Endodermal cell (in vitro differentiated cells): Measurements from ENCODE around the gene BBC3. TPM values are rescaled to one million over a fixed set of nuclear protein-coding genes. Genes with fewer than 3 reads are reported as not detected.
A peak's percentile ranks its signal among the peaks of the same experiment; 100 is the strongest.

Experiments used
- DNase-seq: peaks from one replicate; pipeline ENCODE4 v3.0.0-alpha.2; 2017
- H3K27ac ChIP-seq: 2 replicates; pipeline ENCODE4 v1.5.1; 2013; ENCODE audit warnings: mild to moderate bottlenecking, low read depth, low read length, moderate library complexity
- H3K27me3 ChIP-seq: 2 replicates; pipeline ENCODE4 v1.6.1; 2013; ENCODE audit warnings: mild to moderate bottlenecking, low read length, moderate library complexity; ENCODE audit not compliant: insufficient read depth, control insufficient read depth, poor library complexity, severe bottlenecking
- H3K36me3 ChIP-seq: 2 replicates; pipeline ENCODE4 v1.7.0; 2013; ENCODE audit warnings: mild to moderate bottlenecking, low read length, moderate library complexity; ENCODE audit not compliant: control insufficient read depth, insufficient read depth
- H3K4me1 ChIP-seq: one replicate; pipeline ENCODE4 v1.7.0; 2013; ENCODE audit warnings: low read length; ENCODE audit not compliant: control insufficient read depth, insufficient read depth
- H3K4me3 ChIP-seq: 2 replicates; pipeline ENCODE4 v1.5.1; 2013; ENCODE audit warnings: mild to moderate bottlenecking, low read length, moderate library complexity
- H3K9ac ChIP-seq: 2 replicates; pipeline ENCODE4 v1.6.1; 2013; ENCODE audit warnings: mild to moderate bottlenecking, low read length, moderate library complexity; ENCODE audit not compliant: poor library complexity, severe bottlenecking; ENCODE audit errors: extremely low read depth
- H3K9me3 ChIP-seq: 2 replicates; pipeline ENCODE4 v1.6.1; 2013; ENCODE audit warnings: mild to moderate bottlenecking, low read length, moderate library complexity; ENCODE audit not compliant: control insufficient read depth
- H3K27ac Mint-ChIP-seq: 2 replicates; pipeline ENCODE4 v1.8.0; 2020; ENCODE audit warnings: mixed read lengths
- H3K27me3 Mint-ChIP-seq: 2 replicates; pipeline ENCODE4 v1.8.0; 2021; ENCODE audit warnings: mild to moderate bottlenecking, mixed read lengths; ENCODE audit not compliant: insufficient read depth
- H3K36me3 Mint-ChIP-seq: 2 replicates; pipeline ENCODE4 v1.8.0; 2020; ENCODE audit warnings: low read depth, mixed read lengths
- H3K4me1 Mint-ChIP-seq: 2 replicates; pipeline ENCODE4 v1.8.0; 2020; ENCODE audit warnings: mixed read lengths
- H3K4me3 Mint-ChIP-seq: 2 replicates; pipeline ENCODE4 v1.8.0; 2020; ENCODE audit warnings: mild to moderate bottlenecking, moderate library complexity, mixed read lengths
- H3K9me3 Mint-ChIP-seq: 2 replicates; pipeline ENCODE4 v1.8.0; 2020; ENCODE audit warnings: mild to moderate bottlenecking, mixed read lengths
- WGBS, 2 experiments: methylation state at CpG; one replicate each; pipeline versions ENCODE4 v1.1.5 to v1.1.7; 2013; ENCODE audit warnings: missing lambda C conversion rate in 2 of 2, mixed read lengths in 1 of 2; ENCODE audit not compliant: insufficient coverage in 1 of 2, insufficient read length in 1 of 2; 5-methylcytosine and 5-hydroxymethylcytosine counted together
- microRNA-seq: library from miRNA; unstranded; fragments of <30 nt; microRNA quantifications from one replicate; pipeline ENCODE4 v1.2.0, GENCODE V29; 2020; ENCODE audit warnings: borderline microRNAs expressed
- total RNA-seq, 2 donors: library from RNA; stranded (reverse); fragmentation: NEBNext Ultra II Directional in 1 of 2; extraction: Animal tissue kit (Norgen Biotek cat#: 25700) in 1 of 2; gene quantifications; 2 replicates in 1 of 2; 3 replicates in 1 of 2; pipeline ENCODE4 v1.2.1, GENCODE V29; 2021
- TF ChIP-seq, protein P1 (sequence below): fragments of 200-600 bp; sonication (generic); conservative IDR thresholded peaks from 2 replicates; pipeline ENCODE4 v1.5.0; 2021; ENCODE audit warnings: antibody characterized with exemption, mild to moderate bottlenecking

BBC3 gene
- total RNA-seq, 2 donors from 2014 or later, result 8.8 to 13.4 TPM

DNA sequence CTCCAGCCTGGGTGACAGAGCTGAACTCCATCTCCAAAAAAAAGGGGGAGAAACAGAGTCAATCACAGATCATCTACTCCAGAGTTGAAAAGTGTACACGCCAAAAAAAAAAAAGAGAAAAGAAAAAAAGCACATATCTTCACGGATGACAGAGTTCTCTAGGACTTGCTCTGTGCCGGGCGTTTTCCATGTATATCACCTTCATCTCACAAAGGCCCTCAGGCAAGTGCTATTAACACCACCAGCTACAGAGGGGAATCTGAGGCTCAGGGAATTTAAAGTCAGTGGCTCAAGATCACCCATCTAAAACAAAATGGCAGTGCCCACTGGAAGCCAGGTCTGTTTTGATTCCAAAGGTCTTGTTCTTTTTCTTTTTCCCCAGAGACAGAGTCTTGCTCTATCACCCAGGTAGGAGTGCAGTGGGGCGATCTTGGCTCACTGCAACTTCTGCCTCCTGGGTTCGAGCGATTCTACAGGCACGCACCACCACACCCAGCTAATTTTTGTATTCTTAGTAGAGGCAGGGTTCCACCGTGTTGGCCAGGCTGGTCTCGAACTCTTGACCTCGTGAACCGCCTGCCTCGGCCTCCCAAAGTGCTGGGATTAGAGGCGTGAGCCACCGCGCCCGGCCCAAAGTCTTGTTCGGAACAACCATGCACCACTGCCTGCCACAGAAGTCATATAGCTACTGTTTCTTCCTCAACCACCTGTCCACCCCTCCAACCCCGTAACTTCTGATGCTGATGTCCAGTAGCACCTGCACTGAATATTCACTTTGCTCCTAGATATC is 58.1 kb downstream of the BBC3 start:
- 92 to 97% methylated on average over 16 to 19 of the region's 19 CpGs for WGBS, 2 experiments
- peaks cover 81% of the 10 kb centered on the region for H3K36me3 ChIP-seq
- no peaks in the 10 kb centered on the region for H3K27me3 ChIP-seq
- no peaks in the 10 kb centered on the region for H3K9me3 Mint-ChIP-seq
- no peaks in the 10 kb centered on the region for H3K4me1 ChIP-seq
- H3K27ac Mint-ChIP-seq, result peak overlapping the region; percentile 37
- no peak overlapping the region for H3K27ac ChIP-seq
- DNase-seq, result no peak
- no peaks in the 10 kb centered on the region for H3K27me3 Mint-ChIP-seq
- peaks cover 73% of the 10 kb centered on the region for H3K36me3 Mint-ChIP-seq
- no peak overlapping the region for H3K4me3 Mint-ChIP-seq
- no peaks in the 10 kb centered on the region for H3K9me3 ChIP-seq
- H3K9ac ChIP-seq, result no peak overlapping the region
- no peaks in the 10 kb centered on the region for H3K4me1 Mint-ChIP-seq
- H3K4me3 ChIP-seq, result no peak overlapping the region
- TF ChIP-seq, protein P1, sequence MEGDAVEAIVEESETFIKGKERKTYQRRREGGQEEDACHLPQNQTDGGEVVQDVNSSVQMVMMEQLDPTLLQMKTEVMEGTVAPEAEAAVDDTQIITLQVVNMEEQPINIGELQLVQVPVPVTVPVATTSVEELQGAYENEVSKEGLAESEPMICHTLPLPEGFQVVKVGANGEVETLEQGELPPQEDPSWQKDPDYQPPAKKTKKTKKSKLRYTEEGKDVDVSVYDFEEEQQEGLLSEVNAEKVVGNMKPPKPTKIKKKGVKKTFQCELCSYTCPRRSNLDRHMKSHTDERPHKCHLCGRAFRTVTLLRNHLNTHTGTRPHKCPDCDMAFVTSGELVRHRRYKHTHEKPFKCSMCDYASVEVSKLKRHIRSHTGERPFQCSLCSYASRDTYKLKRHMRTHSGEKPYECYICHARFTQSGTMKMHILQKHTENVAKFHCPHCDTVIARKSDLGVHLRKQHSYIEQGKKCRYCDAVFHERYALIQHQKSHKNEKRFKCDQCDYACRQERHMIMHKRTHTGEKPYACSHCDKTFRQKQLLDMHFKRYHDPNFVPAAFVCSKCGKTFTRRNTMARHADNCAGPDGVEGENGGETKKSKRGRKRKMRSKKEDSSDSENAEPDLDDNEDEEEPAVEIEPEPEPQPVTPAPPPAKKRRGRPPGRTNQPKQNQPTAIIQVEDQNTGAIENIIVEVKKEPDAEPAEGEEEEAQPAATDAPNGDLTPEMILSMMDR, result no peak

Small RNAs within 50 kb of the gene (microRNA-seq; reads per million reads assigned to microRNA genes)
- gene MIR3190, result not detected
- not detected for gene MIR3191

Other genes with a start within 250 kb of the BBC3 start
- gene NPAS1, start 211.4 kb downstream of the BBC3 start, total RNA-seq, result 1 to 10 TPM; 6.9 to 8.7 TPM
- gene TMEM160, start 182.6 kb downstream of the BBC3 start, total RNA-seq, result 10 to 100 TPM; 61.8 to 69.5 TPM
- 10 to 100 TPM; 64.9 to 82.5 TPM for gene ZC3H4, start 117.4 kb downstream of the BBC3 start, total RNA-seq
- 100 to 1,000 TPM; 187 to 240 TPM for gene SAE1, start 100.4 kb downstream of the BBC3 start, total RNA-seq
- 10 to 100 TPM; 33.8 to 46.2 TPM for gene CCDC9, start 25.3 kb upstream of the BBC3 start, total RNA-seq
- 10 to 100 TPM in 1 of 2 donors, 1 to 10 TPM in 1; 8.7 to 11.5 TPM for gene INAFM1, start 43.7 kb upstream of the BBC3 start, total RNA-seq
- gene C5AR1, start 78.7 kb upstream of the BBC3 start, total RNA-seq, result under 1 TPM in 1 of 2 donors, not detected in 1; 0.48 TPM
- gene C5AR2, start 101.0 kb upstream of the BBC3 start, total RNA-seq, result not detected
- 10 to 100 TPM; 36.9 to 43.9 TPM for gene DHX34, start 118.1 kb upstream of the BBC3 start, total RNA-seq
- gene MEIS3, start 188.3 kb upstream of the BBC3 start, total RNA-seq, result 100 to 1,000 TPM in 1 of 2 donors, 10 to 100 TPM in 1; 47.7 to 132 TPM
- gene SLC8A2, start 240.7 kb upstream of the BBC3 start, total RNA-seq, result 1 to 10 TPM; 2.5 to 3.6 TPM